Endodermal cell (in vitro differentiated cells): ENCODE data around the gene KCTD20. TPM values are rescaled to one million over a fixed set of nuclear protein-coding genes. Genes with fewer than 3 reads are reported as not detected.

Experiments
- DNase-seq: peaks from one replicate; pipeline ENCODE4 v3.0.0-alpha.2; 2017
- H3K27ac ChIP-seq: 2 replicates; pipeline ENCODE4 v1.5.1; 2013; ENCODE audit warnings: mild to moderate bottlenecking, low read depth, low read length, moderate library complexity
- H3K27me3 ChIP-seq: 2 replicates; pipeline ENCODE4 v1.6.1; 2013; ENCODE audit warnings: mild to moderate bottlenecking, low read length, moderate library complexity; ENCODE audit not compliant: insufficient read depth, control insufficient read depth, poor library complexity, severe bottlenecking
- H3K36me3 ChIP-seq: 2 replicates; pipeline ENCODE4 v1.7.0; 2013; ENCODE audit warnings: mild to moderate bottlenecking, low read length, moderate library complexity; ENCODE audit not compliant: control insufficient read depth, insufficient read depth
- H3K4me1 ChIP-seq: one replicate; pipeline ENCODE4 v1.7.0; 2013; ENCODE audit warnings: low read length; ENCODE audit not compliant: control insufficient read depth, insufficient read depth
- H3K4me3 ChIP-seq: 2 replicates; pipeline ENCODE4 v1.5.1; 2013; ENCODE audit warnings: mild to moderate bottlenecking, low read length, moderate library complexity
- H3K9ac ChIP-seq: 2 replicates; pipeline ENCODE4 v1.6.1; 2013; ENCODE audit warnings: mild to moderate bottlenecking, low read length, moderate library complexity; ENCODE audit not compliant: poor library complexity, severe bottlenecking; ENCODE audit errors: extremely low read depth
- H3K9me3 ChIP-seq: 2 replicates; pipeline ENCODE4 v1.6.1; 2013; ENCODE audit warnings: mild to moderate bottlenecking, low read length, moderate library complexity; ENCODE audit not compliant: control insufficient read depth
- H3K27ac Mint-ChIP-seq: 2 replicates; pipeline ENCODE4 v1.8.0; 2020; ENCODE audit warnings: mixed read lengths
- H3K27me3 Mint-ChIP-seq: 2 replicates; pipeline ENCODE4 v1.8.0; 2021; ENCODE audit warnings: mild to moderate bottlenecking, mixed read lengths; ENCODE audit not compliant: insufficient read depth
- H3K36me3 Mint-ChIP-seq: 2 replicates; pipeline ENCODE4 v1.8.0; 2020; ENCODE audit warnings: low read depth, mixed read lengths
- H3K4me1 Mint-ChIP-seq: 2 replicates; pipeline ENCODE4 v1.8.0; 2020; ENCODE audit warnings: mixed read lengths
- H3K4me3 Mint-ChIP-seq: 2 replicates; pipeline ENCODE4 v1.8.0; 2020; ENCODE audit warnings: mild to moderate bottlenecking, moderate library complexity, mixed read lengths
- H3K9me3 Mint-ChIP-seq: 2 replicates; pipeline ENCODE4 v1.8.0; 2020; ENCODE audit warnings: mild to moderate bottlenecking, mixed read lengths
- CTCF ChIP-seq: fragments of 200-600 bp; sonication (generic); conservative IDR thresholded peaks from 2 replicates; pipeline ENCODE4 v1.5.0; 2021; ENCODE audit warnings: antibody characterized with exemption, mild to moderate bottlenecking
- WGBS, 2 experiments: methylation state at CpG; one replicate each; pipeline versions ENCODE4 v1.1.5 to v1.1.7; 2013; ENCODE audit warnings: missing lambda C conversion rate in 2 of 2, mixed read lengths in 1 of 2; ENCODE audit not compliant: insufficient coverage in 1 of 2, insufficient read length in 1 of 2; 5-methylcytosine and 5-hydroxymethylcytosine counted together
- total RNA-seq, 2 donors: library from RNA; stranded (reverse); fragmentation: NEBNext Ultra II Directional in 1 of 2; extraction: Animal tissue kit (Norgen Biotek cat#: 25700) in 1 of 2; gene quantifications; 2 replicates in 1 of 2; 3 replicates in 1 of 2; pipeline ENCODE4 v1.2.1, GENCODE V29; 2021

KCTD20 gene
- total RNA-seq, 2 donors from 2014 or later: 20.5 to 29.0 TPM

- Mint-ChIP-seq H3K9me3 (no peaks in the 10 kb centered on the region), H3K36me3 (peaks cover 12% of the 10 kb centered on the region), H3K4me3 (no peak overlapping the region), H3K4me1 (peaks cover 7% of the 10 kb centered on the region), H3K27me3 (no peaks in the 10 kb centered on the region), H3K27ac (no peak overlapping the region)
- no peaks in the 10 kb centered on the region for H3K4me1 ChIP-seq
- no peak overlapping the region for H3K27ac ChIP-seq
- H3K9ac ChIP-seq: no peak overlapping the region
- TF ChIP-seq CTCF: no peak
- no peak overlapping the region for H3K4me3 ChIP-seq
- H3K36me3 ChIP-seq: no peaks in the 10 kb centered on the region
- H3K27me3 ChIP-seq: no peaks in the 10 kb centered on the region
- WGBS, 2 experiments: no CpG with 5 or more reads among the region's 1 CpG
- H3K9me3 ChIP-seq: no peaks in the 10 kb centered on the region
- DNase-seq: no peak
These were observed 20.9 kb downstream of the KCTD20 start for GRCh38 chr6:36463676-36464075.

GRCh38 chr6:36464233-36464632, 21.4 kb downstream of the KCTD20 start:
- H3K36me3 ChIP-seq: no peaks in the 10 kb centered on the region
- H3K27me3 ChIP-seq: no peaks in the 10 kb centered on the region
- Mint-ChIP-seq H3K36me3 (peaks cover 12% of the 10 kb centered on the region), H3K27me3 (no peaks in the 10 kb centered on the region), H3K4me1 (peaks cover 10% of the 10 kb centered on the region), H3K27ac (no peak overlapping the region), H3K9me3 (no peaks in the 10 kb centered on the region), H3K4me3 (no peak overlapping the region)
- no peak for DNase-seq
- no peak for TF ChIP-seq CTCF
- H3K4me1 ChIP-seq: no peaks in the 10 kb centered on the region
- 93 to 100% methylated on average over 1 of the region's 1 CpG for WGBS, 2 experiments
- no peaks in the 10 kb centered on the region for H3K9me3 ChIP-seq
- no peak overlapping the region for H3K27ac ChIP-seq
- no peak overlapping the region for H3K9ac ChIP-seq
- H3K4me3 ChIP-seq: no peak overlapping the region

GRCh38 chr6:36467625-36468024, 24.8 kb downstream of the KCTD20 start:
- Mint-ChIP-seq H3K4me3 (no peak overlapping the region), H3K27ac (no peak overlapping the region), H3K36me3 (peaks cover 22% of the 10 kb centered on the region), H3K4me1 (peaks cover 17% of the 10 kb centered on the region), H3K27me3 (no peaks in the 10 kb centered on the region), H3K9me3 (no peaks in the 10 kb centered on the region)
- no peak for TF ChIP-seq CTCF
- Histone ChIP-seq H3K9me3 (no peaks in the 10 kb centered on the region), H3K27me3 (no peaks in the 10 kb centered on the region), H3K27ac (no peak overlapping the region), H3K9ac (no peak overlapping the region), H3K4me1 (peaks cover 2% of the 10 kb centered on the region), H3K4me3 (no peak overlapping the region), H3K36me3 (peaks cover 12% of the 10 kb centered on the region)
- DNase-seq: no peak
- WGBS, 2 experiments: 92 to 93% methylated on average over 1 to 2 of the region's 3 CpGs
